ENCODE data around the gene ICOSLG.
"Not testable (repeated sequence)": the region's sequence is repeated elsewhere in the genome, so short reads cannot be mapped to it uniquely, and the experiment has no call there.

Gene ICOSLG

DNA sequence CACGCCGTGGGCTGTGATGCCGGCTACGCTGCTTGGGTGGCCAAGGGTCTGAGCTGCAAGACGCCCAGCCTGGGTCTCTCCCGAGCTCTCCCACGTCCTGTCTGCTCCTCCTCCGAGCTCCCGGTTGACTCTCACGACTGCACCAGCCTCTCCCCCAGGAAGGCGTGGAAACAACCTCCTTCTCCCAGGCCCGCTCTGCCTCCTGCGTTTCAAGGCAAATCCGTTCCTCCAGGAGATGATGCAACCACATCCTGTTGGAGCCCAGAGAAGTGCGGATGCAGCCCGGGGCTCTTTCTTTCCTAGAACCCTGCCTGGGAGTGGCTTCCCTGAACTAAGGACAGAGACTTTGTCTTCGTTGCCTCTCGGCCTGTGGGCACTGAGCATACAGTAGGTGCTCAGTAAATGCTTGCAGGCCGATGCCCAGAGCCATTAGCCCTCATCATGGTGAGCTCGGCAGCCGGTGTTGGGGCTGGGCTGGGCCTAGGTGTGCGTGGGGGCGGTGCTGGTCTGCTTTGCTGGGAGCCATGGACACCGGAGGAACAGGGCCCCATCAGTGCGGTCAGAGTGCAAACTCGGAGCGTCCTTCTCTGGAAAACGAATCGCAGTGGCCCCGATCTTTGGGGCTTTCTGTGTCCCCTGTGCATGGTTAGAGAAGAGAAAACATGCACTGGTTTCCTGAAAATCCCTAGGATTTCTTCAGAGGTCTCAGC lies 38.0 kb downstream of the ICOSLG start:
- H3K27me3 ChIP-seq (replicated peaks; ENCODE audit: insufficient read depth, low read length); H4K20me1 ChIP-seq (ENCODE audit: insufficient read depth, low read length); H3K4me2 ChIP-seq (ENCODE audit: low read depth, low read length); H3K79me2 ChIP-seq (ENCODE audit: low read length); H3F3A ChIP-seq (ENCODE audit: insufficient read depth, low read length); H3K36me3 ChIP-seq (replicated peaks; ENCODE audit: insufficient read depth, low read length); H3K9me2 ChIP-seq (replicated peaks; ENCODE audit: insufficient read depth, low read length); H3K9me3 ChIP-seq (replicated peaks; ENCODE audit: insufficient read depth, low read length); H2AFZ ChIP-seq (ENCODE audit: low read length); DNase-seq; H3K27ac ChIP-seq (ENCODE audit: low read length); H3K4me3 ChIP-seq (ENCODE audit: low read length); H3K9ac ChIP-seq (ENCODE audit: low read length); H3K4me1 ChIP-seq (ENCODE audit: low read length): not testable (repeated sequence)

DNA sequence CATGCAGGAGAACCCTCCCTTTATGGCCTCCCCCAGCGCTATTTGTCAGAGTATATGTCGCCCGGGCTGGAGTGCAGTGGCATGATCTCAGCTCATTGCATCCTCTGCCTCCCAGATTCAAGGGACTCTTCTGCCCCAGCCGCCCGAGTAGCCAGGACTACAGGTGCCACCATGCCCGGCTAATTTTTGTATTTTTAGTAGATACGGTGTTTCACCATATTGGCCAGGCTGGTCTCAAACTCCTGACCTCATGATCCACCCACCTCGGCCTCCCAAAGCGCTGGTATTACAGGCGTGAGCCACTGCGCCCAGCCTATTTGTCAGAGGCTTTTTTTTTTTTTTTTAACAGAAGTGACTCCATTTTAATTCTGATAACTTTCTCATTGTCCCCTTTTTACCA lies 40.7 kb downstream of the ICOSLG start:
- not testable (repeated sequence) for H3K4me2 ChIP-seq (ENCODE audit: low read depth, low read length); H2AFZ ChIP-seq (ENCODE audit: low read length); H3K36me3 ChIP-seq (replicated peaks; ENCODE audit: insufficient read depth, low read length); H3K4me3 ChIP-seq (ENCODE audit: low read length); H3K27ac ChIP-seq (ENCODE audit: low read length); H3K4me1 ChIP-seq (ENCODE audit: low read length); H4K20me1 ChIP-seq (ENCODE audit: insufficient read depth, low read length); H3K9ac ChIP-seq (ENCODE audit: low read length); H3K79me2 ChIP-seq (ENCODE audit: low read length); H3K9me2 ChIP-seq (replicated peaks; ENCODE audit: insufficient read depth, low read length); H3K27me3 ChIP-seq (replicated peaks; ENCODE audit: insufficient read depth, low read length); DNase-seq; H3K9me3 ChIP-seq (replicated peaks; ENCODE audit: insufficient read depth, low read length); H3F3A ChIP-seq (ENCODE audit: insufficient read depth, low read length)

DNA sequence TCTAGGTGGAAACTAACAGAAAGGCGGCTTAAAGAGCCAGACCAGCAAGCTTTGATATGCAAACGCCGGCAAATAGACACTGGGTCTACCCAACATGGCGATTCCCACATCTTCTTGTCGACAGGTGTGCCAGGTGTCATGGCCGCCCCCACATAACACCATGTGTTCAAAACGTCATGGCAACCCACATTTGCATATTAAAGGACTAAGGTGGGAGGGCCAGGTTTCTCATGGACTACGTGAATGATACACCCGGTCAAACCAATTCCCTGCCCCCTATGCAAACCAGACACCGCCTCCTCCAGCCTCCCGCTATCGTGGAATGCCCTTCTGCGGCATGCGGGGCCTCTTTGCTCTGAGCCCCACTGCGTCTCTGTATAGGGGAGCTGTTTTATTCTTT lies 41.3 kb downstream of the ICOSLG start:
- Histone ChIP-seq H3K36me3 (replicated peaks; ENCODE audit: insufficient read depth, low read length) (no peaks in the 10 kb centered on the region), H3K4me3 (ENCODE audit: low read length) (no peak overlapping the region), H2AFZ (ENCODE audit: low read length) (no peak overlapping the region), H3K9me3 (replicated peaks; ENCODE audit: insufficient read depth, low read length) (no peaks in the 10 kb centered on the region), H3F3A (ENCODE audit: insufficient read depth, low read length) (no peaks in the 10 kb centered on the region), H4K20me1 (ENCODE audit: insufficient read depth, low read length) (no peaks in the 10 kb centered on the region), H3K9ac (ENCODE audit: low read length) (no peak overlapping the region), H3K27ac (ENCODE audit: low read length) (no peak overlapping the region), H3K27me3 (replicated peaks; ENCODE audit: insufficient read depth, low read length) (no peaks in the 10 kb centered on the region), H3K4me2 (ENCODE audit: low read depth, low read length) (no peak overlapping the region), H3K79me2 (ENCODE audit: low read length) (no peaks in the 10 kb centered on the region), H3K4me1 (ENCODE audit: low read length) (no peaks in the 10 kb centered on the region), H3K9me2 (replicated peaks; ENCODE audit: insufficient read depth, low read length) (no peaks in the 10 kb centered on the region)
- peak; percentile 2 for DNase-seq
- TF ChIP-seq EZH2phosphoT487 (IDR thresholded peaks at IDR 0.05; ENCODE audit: low read length) (no peak), CTCF (IDR thresholded peaks at IDR 0.05; ENCODE audit: low read length) (no peak), EZH2 (optimal IDR thresholded peaks at IDR 0.05; ENCODE audit: low read depth, low read length) (no peak)

DNA sequence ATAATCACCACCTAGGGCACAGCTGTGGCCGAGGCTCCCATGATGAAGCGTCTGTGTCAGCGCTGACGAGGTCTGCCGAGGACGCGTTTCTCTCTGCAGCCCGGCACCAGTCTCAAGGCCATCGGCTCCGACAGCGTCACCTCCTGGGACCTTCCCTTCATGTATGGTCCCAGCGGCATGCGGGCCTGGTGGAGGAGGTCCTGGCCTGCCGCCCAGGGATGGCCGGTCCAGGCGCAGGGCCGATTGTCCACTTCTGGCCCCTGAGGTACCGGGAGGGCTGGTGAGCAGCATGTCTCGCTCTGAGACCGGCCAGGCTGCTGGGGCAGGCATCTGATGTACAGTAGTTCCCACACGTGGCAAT lies 43.6 kb downstream of the ICOSLG start:
- H3K79me2 ChIP-seq (ENCODE audit: low read length); H3K27me3 ChIP-seq (replicated peaks; ENCODE audit: insufficient read depth, low read length); H3K4me3 ChIP-seq (ENCODE audit: low read length); H4K20me1 ChIP-seq (ENCODE audit: insufficient read depth, low read length); H3K4me1 ChIP-seq (ENCODE audit: low read length); H3K9me3 ChIP-seq (replicated peaks; ENCODE audit: insufficient read depth, low read length); H3K4me2 ChIP-seq (ENCODE audit: low read depth, low read length); H3K36me3 ChIP-seq (replicated peaks; ENCODE audit: insufficient read depth, low read length); DNase-seq; H3K9ac ChIP-seq (ENCODE audit: low read length); H3K9me2 ChIP-seq (replicated peaks; ENCODE audit: insufficient read depth, low read length); H3K27ac ChIP-seq (ENCODE audit: low read length); H2AFZ ChIP-seq (ENCODE audit: low read length); H3F3A ChIP-seq (ENCODE audit: insufficient read depth, low read length): not testable (repeated sequence)

DNA sequence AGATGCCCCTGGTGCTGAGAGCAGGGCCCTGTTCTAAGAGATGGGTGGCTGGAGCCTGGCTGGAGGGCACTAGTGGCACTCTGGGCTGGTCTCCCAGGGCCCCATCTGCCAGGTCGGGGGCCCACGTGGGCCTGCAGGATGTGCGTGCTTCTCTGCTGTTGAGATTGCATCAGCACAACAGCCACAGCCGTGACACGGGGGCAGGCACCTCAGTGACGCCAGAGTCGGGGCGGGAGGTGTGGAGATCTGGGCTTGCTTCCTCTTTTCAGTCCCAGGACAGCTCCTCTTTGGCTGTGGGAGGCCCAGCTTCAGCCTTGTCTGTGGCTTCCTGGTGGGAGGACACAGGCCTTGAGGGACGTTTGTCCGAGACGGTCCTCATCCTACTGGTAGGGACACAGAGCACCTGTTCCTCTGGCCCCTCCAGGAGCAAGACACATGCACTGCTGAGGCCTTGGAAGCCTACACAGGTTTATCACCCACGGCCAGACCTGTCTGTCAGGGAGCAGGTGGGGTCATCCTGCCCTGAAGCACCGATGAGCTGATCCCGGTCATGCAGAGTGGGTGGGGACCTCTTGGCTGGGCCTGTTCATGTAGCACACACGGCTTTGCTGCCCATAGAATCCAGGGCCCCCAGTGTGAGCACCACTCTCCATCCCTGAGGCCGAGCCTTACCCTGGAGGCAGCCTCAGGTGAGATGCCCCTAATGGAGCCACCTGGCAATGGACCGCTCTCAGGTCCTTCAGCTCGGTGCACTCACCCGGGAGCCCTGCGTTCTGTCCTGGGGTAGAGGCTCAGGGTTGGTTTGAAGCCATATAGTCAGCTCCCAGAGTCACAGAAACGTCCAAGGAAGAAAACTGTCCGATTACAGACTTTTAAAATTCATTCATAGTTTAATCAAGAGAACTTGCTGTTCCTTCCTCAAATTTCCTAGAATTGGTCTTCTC lies 44.3 kb downstream of the ICOSLG start:
- H2AFZ ChIP-seq (ENCODE audit: low read length); H3K9ac ChIP-seq (ENCODE audit: low read length); H3K4me2 ChIP-seq (ENCODE audit: low read depth, low read length): not testable (repeated sequence)

DNA sequence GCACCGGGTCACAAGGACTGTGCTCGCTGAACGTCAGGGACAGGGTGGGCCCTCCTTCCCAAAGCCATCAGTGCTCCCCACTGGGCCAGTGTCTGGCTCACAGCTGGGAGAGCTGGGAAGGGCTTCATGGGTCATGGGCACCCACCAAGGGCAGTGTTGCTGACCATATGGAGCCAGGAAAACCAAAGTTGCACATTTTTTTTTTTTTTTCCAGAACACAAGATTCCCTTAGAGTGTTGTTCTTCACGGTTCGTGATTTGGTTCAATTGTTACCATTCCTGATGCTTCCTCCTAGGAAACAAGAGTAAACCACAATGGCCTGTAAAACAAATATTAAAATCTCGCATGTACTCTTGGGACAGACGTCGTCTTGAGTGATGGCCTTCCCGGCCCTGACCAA lies 45.9 kb downstream of the ICOSLG start:
- not testable (repeated sequence) for H3K9me3 ChIP-seq (replicated peaks; ENCODE audit: insufficient read depth, low read length); H3K79me2 ChIP-seq (ENCODE audit: low read length); H3K27me3 ChIP-seq (replicated peaks; ENCODE audit: insufficient read depth, low read length); H3K4me2 ChIP-seq (ENCODE audit: low read depth, low read length); H3K9me2 ChIP-seq (replicated peaks; ENCODE audit: insufficient read depth, low read length); H2AFZ ChIP-seq (ENCODE audit: low read length); H3K27ac ChIP-seq (ENCODE audit: low read length); H3K4me3 ChIP-seq (ENCODE audit: low read length); H3K4me1 ChIP-seq (ENCODE audit: low read length); H3F3A ChIP-seq (ENCODE audit: insufficient read depth, low read length); H3K9ac ChIP-seq (ENCODE audit: low read length); H3K36me3 ChIP-seq (replicated peaks; ENCODE audit: insufficient read depth, low read length); H4K20me1 ChIP-seq (ENCODE audit: insufficient read depth, low read length); DNase-seq

More for the DNA sequence above, 44.3 kb downstream of the ICOSLG start:
- H3K27ac ChIP-seq (ENCODE audit: low read length); H4K20me1 ChIP-seq (ENCODE audit: insufficient read depth, low read length); DNase-seq; H3K36me3 ChIP-seq (replicated peaks; ENCODE audit: insufficient read depth, low read length); H3K9me2 ChIP-seq (replicated peaks; ENCODE audit: insufficient read depth, low read length); H3K9me3 ChIP-seq (replicated peaks; ENCODE audit: insufficient read depth, low read length); H3K79me2 ChIP-seq (ENCODE audit: low read length); H3K4me3 ChIP-seq (ENCODE audit: low read length); H3F3A ChIP-seq (ENCODE audit: insufficient read depth, low read length); H3K4me1 ChIP-seq (ENCODE audit: low read length); H3K27me3 ChIP-seq (replicated peaks; ENCODE audit: insufficient read depth, low read length): not testable (repeated sequence)

DNA sequence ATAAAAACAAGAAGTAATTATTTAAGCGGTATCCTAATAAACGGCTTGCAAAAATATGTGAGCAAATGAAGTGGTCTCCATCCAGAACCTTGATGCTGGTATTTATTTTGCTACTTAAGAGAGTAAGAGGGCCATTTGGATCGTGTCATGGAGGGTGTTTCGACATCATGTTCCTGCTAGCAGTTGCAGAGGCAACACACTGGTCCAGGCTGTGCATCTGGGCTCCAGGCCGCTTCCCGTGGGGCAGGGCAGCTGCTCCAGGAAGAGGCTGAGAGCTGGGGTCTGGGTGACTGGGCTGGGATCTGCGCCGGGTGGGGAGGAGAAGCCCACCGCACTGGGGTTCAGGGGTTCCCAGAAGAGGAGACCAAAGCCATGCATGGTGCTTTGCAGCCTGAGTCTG lies 46.3 kb downstream of the ICOSLG start:
- not testable (repeated sequence) for H3K36me3 ChIP-seq (replicated peaks; ENCODE audit: insufficient read depth, low read length); H2AFZ ChIP-seq (ENCODE audit: low read length); H3K27me3 ChIP-seq (replicated peaks; ENCODE audit: insufficient read depth, low read length); H3K4me2 ChIP-seq (ENCODE audit: low read depth, low read length); H3K9me2 ChIP-seq (replicated peaks; ENCODE audit: insufficient read depth, low read length); DNase-seq; H3K9me3 ChIP-seq (replicated peaks; ENCODE audit: insufficient read depth, low read length); H3K9ac ChIP-seq (ENCODE audit: low read length); H3K4me1 ChIP-seq (ENCODE audit: low read length); H3F3A ChIP-seq (ENCODE audit: insufficient read depth, low read length); H3K27ac ChIP-seq (ENCODE audit: low read length); H3K4me3 ChIP-seq (ENCODE audit: low read length); H3K79me2 ChIP-seq (ENCODE audit: low read length); H4K20me1 ChIP-seq (ENCODE audit: insufficient read depth, low read length)

Measured in MM.1S (cell line).